Upper lobe of left lung (tissue), 4 donors: ENCODE data around the gene DNLZ.

Source experiments
- CTCF ChIP-seq, 6 experiments: fragments of 450-650 bp in 4 of 6; fragments of 200-600 bp in 2 of 6; sonication (generic) in 2 of 6; IDR thresholded peaks; one replicate each; pipeline ENCODE4 v1.5.1; 2016 to 2019; ENCODE audit warnings: antibody characterized with exemption in 6 of 6
- POLR2A ChIP-seq, 4 donors: fragments of 450-650 bp; IDR thresholded peaks; one replicate each; pipeline ENCODE4 v1.5.1; 2016 to 2017; ENCODE audit warnings: antibody characterized with exemption in 4 of 4, mild to moderate bottlenecking in 2 of 4

DNA sequence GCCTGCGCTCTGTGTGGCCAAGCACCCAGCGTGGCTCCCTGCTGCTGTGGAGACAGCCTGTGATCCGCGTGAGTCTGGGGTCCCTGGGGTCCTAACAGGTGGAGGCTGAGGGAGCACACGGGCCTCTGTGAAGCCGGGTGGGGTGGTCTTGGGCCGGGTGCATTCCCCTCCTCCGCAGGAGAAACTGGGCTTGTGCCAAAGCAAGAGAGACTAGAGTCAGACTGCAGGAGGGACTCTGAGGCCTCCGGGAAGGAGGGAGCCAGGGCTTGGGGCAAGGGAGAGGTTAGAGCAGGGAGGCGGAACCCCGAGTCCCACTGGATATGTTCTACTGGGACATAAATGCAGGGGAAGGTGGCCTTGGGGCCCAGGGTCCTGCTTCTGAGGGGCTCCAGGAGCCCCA is 10.5 kb downstream of the DNLZ start:
- TF ChIP-seq CTCF (IDR thresholded peaks at IDR 0.05) = no peak
- TF ChIP-seq POLR2A (IDR thresholded peaks at IDR 0.05) = no peak
